Naive thymus-derived CD4-positive, alpha-beta T cell (primary cell): ENCODE results near the gene BID. TPM values are rescaled to one million over a fixed set of nuclear protein-coding genes. Genes with fewer than 3 reads are reported as not detected.

ENCODE experiments used
- ATAC-seq: fragments of 150-1000 bp; cut with Tn5 transposase; 2 replicates; pipeline ENCODE4 v1.10.0; 2021; ENCODE audit warnings: mild to moderate bottlenecking, moderate library complexity
- CTCF ChIA-PET: fragments of 350-600 bp; sonication (Branson Sonifier 250); formaldehyde crosslinking; loops from one replicate; lab custom pipeline; 2021; ENCODE audit warnings: antibody characterized with exemption; lab: Charles Lee
- POLR2A ChIA-PET: fragments of 350-600 bp; sonication (Branson Sonifier 250); formaldehyde crosslinking; loops from one replicate; lab custom pipeline; 2021; ENCODE audit warnings: antibody characterized with exemption, inconsistent platforms; lab: Charles Lee
- DNase-seq, 9 donors: peaks; one replicate each; pipeline versions ENCODE4 v3.0.0 to v3.0.0-alpha.2; 2020 to 2022; ENCODE audit warnings: mixed read lengths in 1 of 9
- H3K27ac ChIP-seq: one replicate; pipeline ENCODE4 v1.7.0; 2013; ENCODE audit warnings: mild to moderate bottlenecking, low read depth, low read length, moderate library complexity
- H3K27me3 ChIP-seq, 2 donors: one replicate each; pipeline ENCODE4 v1.7.0; 2013; ENCODE audit warnings: low read length in 2 of 2, mild to moderate bottlenecking in 2 of 2, moderate library complexity in 2 of 2; ENCODE audit not compliant: control insufficient read depth in 2 of 2, insufficient read depth in 2 of 2
- H3K36me3 ChIP-seq, 3 experiments: 1 replicate in 2 of 3; 2 replicates in 1 of 3; pipeline ENCODE4 v1.7.0; 2013; ENCODE audit warnings: low read length in 3 of 3, mild to moderate bottlenecking in 3 of 3, moderate library complexity in 1 of 3; ENCODE audit not compliant: insufficient read depth in 3 of 3, control insufficient read depth in 2 of 3
- H3K4me1 ChIP-seq, 2 donors: one replicate each; pipeline ENCODE4 v1.7.0; 2013; ENCODE audit warnings: low read length in 2 of 2, mild to moderate bottlenecking in 2 of 2, moderate library complexity in 1 of 2; ENCODE audit not compliant: control insufficient read depth in 2 of 2, insufficient read depth in 2 of 2
- H3K4me3 ChIP-seq: 2 replicates; pipeline ENCODE4 v1.7.0; 2013; ENCODE audit warnings: mild to moderate bottlenecking, low read length
- H3K9me3 ChIP-seq, 3 experiments: 1 replicate in 2 of 3; 2 replicates in 1 of 3; pipeline ENCODE4 v1.7.0; 2013; ENCODE audit warnings: low read length in 3 of 3; ENCODE audit not compliant: control insufficient read depth in 2 of 3
- H3K27ac Mint-ChIP-seq, 9 donors: one replicate each; pipeline ENCODE4 v1.8.0; 2020 to 2022; ENCODE audit warnings: mixed read lengths in 9 of 9, mild to moderate bottlenecking in 8 of 9, moderate library complexity in 5 of 9, inconsistent platforms in 2 of 9
- H3K27me3 Mint-ChIP-seq, 5 donors: one replicate each; pipeline ENCODE4 v1.8.0; 2021 to 2022; ENCODE audit warnings: mixed read lengths in 5 of 5, mild to moderate bottlenecking in 1 of 5
- H3K36me3 Mint-ChIP-seq, 5 donors: one replicate each; pipeline ENCODE4 v1.8.0; 2020 to 2022; ENCODE audit warnings: mixed read lengths in 5 of 5, mild to moderate bottlenecking in 3 of 5, inconsistent platforms in 1 of 5
- H3K4me1 Mint-ChIP-seq, 7 donors: one replicate each; pipeline ENCODE4 v1.8.0; 2020 to 2022; ENCODE audit warnings: mixed read lengths in 7 of 7, mild to moderate bottlenecking in 3 of 7, inconsistent platforms in 1 of 7
- H3K4me3 Mint-ChIP-seq, 10 donors: one replicate each; pipeline ENCODE4 v1.8.0; 2020 to 2022; ENCODE audit warnings: mild to moderate bottlenecking in 10 of 10, mixed read lengths in 10 of 10, moderate library complexity in 6 of 10, inconsistent platforms in 2 of 10
- H3K9me3 Mint-ChIP-seq, 11 donors: one replicate each; pipeline ENCODE4 v1.8.0; 2020 to 2022; ENCODE audit warnings: mixed read lengths in 11 of 11, mild to moderate bottlenecking in 4 of 11, inconsistent platforms in 1 of 11, moderate library complexity in 1 of 11
- intact Hi-C, 2 donors: fragments of 100-400 bp; cut with micrococcal nuclease; formaldehyde crosslinking; loops; one replicate each; pipeline ENCODE4 v1.15.1; 2023
- polyA plus RNA-seq, 2 donors: library from polyadenylated mRNA; unstranded; fragments of 300-500 nt; fragmentation: Illumina TruSeq; gene quantifications; one replicate each; pipeline ENCODE4 v1.2.3, GENCODE V29; 2021
- total RNA-seq, 6 experiments: library from RNA in 5 of 6; stranded (reverse) in 5 of 6; gene quantifications; 1 replicate in 5 of 6; 2 replicates in 1 of 6; pipeline ENCODE4 v1.2.3 and lab custom pipeline; 2021 to 2026

Gene BID
- total and polyA plus RNA-seq, 7 experiments from 2014 or later, result 15.4 to 66.2 (median 32.1) TPM

DNA sequence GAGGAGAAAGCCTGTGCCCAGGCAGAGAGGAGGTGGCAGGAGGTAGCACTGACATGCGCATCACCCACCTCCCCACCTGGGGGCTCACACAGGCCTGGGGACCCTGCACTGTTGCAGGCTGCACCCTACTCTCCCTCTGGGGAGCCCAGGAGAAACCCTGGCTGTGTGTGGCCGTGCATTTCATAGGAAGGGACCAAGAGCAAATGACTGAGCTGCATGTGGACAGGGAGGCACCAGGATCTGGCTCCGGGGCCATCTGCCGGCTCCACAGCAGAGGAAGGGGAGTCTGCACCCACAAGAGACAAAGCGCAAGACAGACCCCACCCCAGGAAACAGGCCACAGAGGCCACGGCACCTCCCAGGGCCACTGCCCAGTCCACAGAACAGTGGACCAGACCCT lies 22.7 kb downstream of the BID start:
- H3K27me3 Mint-ChIP-seq, result no peaks in the 10 kb centered on the region
- intact Hi-C loops, result no loop called here
- no peaks in the 10 kb centered on the region for H3K4me1 ChIP-seq
- peaks cover 0 to 8% (median 3%) of the 10 kb centered on the region in 5 donors for H3K36me3 Mint-ChIP-seq
- no peak overlapping the region for H3K4me3 Mint-ChIP-seq
- H3K36me3 ChIP-seq, result peaks cover 0 to 17% (median 0%) of the 10 kb centered on the region in 3 experiments
- no peak for DNase-seq
- CTCF ChIA-PET, result interaction anchor here (0.6 to 4.2 kb wide), 3 partner anchors 21 to 1390 kb away, joined by 3 to 41 read pairs (median 4); no protein-coding TSS in a partner anchor
- H3K27ac Mint-ChIP-seq, result peak overlapping the region in 1 of 9 donors; percentile 26
- H3K27ac ChIP-seq, result no peak overlapping the region
- no peaks in the 10 kb centered on the region for H3K27me3 ChIP-seq
- no peaks in the 10 kb centered on the region for H3K9me3 ChIP-seq
- H3K4me1 Mint-ChIP-seq, result peaks cover 0 to 18% (median 6%) of the 10 kb centered on the region in 7 donors
- POLR2A ChIA-PET, result no interaction called here
- H3K4me3 ChIP-seq, result no peak overlapping the region
- no peak for ATAC-seq
- H3K9me3 Mint-ChIP-seq, result no peaks in the 10 kb centered on the region

DNA sequence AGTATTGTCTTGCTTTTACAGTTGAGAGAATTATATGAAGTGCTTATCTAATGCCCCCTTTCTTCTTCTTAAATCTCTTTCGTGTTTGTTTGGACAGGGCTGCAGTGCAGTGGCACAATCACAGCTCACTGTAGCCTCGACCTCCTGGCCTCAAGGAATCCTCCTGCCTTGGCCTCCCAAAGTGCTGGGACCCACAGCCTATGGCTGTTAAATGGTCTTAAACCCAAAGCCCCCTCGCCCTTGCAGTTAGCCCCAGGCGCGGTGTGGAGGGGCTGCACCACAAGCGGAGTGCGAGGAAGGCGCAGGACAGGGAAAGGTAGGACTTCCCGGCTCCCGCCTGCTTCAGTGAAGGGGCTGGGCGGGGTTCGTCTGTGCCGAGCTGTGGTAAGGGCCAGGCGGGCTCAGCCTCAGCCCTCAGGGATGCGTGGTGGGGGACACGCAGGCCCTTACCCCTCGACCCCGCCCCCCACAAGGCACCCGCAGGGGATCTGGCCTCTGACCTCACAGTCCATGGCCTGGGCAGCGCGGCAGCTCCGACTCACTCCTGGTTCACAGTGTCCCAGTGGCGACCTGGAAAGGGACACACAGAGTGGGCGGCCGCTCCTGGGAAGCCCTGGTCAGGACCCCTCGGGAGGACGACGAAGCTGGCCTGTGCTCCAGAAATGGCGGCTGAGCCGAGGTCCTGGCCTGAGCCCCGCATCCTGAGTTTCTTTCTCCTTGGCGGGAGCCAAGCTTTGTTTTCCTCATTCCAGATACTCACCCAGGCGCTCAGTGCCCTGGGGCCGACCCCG lies 24.5 kb downstream of the BID start:
- H3K9me3 Mint-ChIP-seq, result no peaks in the 10 kb centered on the region
- peaks cover under 1 to 18% (median 7%) of the 10 kb centered on the region in 7 donors for H3K4me1 Mint-ChIP-seq
- Histone ChIP-seq H3K4me1 (no peaks in the 10 kb centered on the region), H3K9me3 (no peaks in the 10 kb centered on the region), H3K27ac (no peak overlapping the region), H3K27me3 (no peaks in the 10 kb centered on the region), H3K4me3 (no peak overlapping the region), H3K36me3 (peaks cover 0 to 17% (median 0%) of the 10 kb centered on the region in 3 experiments)
- DNase-seq (no peak), ATAC-seq (no peak)
- ChIA-PET CTCF (interaction anchor here (0.9 kb wide), 1 partner anchor 35 kb away, joined by 3 read pairs; no protein-coding TSS in a partner anchor), POLR2A (no interaction called here)
- no peak overlapping the region for H3K4me3 Mint-ChIP-seq
- H3K27me3 Mint-ChIP-seq, result no peaks in the 10 kb centered on the region
- peak overlapping the region in 1 of 9 donors; percentile 12 for H3K27ac Mint-ChIP-seq
- intact Hi-C loops, result no loop called here
- H3K36me3 Mint-ChIP-seq, result peaks cover 0 to 8% (median 3%) of the 10 kb centered on the region in 5 donors

DNA sequence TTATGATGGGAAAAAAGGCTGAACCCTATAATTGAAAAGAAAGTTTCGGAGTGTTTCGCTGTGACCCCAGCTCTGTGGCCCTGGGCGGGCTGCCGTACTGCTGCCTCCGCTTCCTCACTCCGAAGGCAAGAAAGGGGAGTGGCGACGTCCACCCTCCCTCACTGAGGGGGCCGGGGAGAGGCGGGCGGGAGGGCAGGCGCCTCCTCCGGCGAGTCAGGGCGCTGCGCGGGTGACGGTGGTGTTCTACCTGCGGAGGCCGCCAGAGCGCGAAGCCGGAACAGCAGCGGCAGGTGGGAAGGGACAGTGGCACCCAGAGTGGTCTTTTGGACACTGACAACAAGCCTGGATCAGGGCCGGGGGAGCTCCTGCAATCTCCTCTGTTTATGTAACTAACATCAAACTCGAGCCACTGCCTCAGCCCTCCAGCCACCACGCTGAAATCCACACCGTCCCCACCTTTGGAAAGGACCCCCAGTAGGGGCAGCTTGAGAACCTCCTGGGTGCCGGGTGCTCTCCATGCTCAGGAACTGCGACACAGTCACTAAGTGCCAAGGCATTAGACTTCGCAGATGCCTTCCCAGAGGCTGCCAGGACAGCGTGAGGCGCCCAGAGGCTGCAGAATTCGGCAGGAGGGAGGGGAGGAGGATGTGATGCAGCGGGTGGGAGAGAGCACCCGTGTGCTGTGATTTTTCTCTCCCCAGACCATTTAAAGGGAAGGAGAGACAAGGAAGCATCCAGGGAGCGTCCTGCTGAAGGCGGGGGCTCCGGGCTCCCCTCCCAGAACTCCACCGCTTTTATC lies 25.5 kb downstream of the BID start:
- no peaks in the 10 kb centered on the region for H3K27me3 Mint-ChIP-seq
- Histone ChIP-seq H3K9me3 (no peaks in the 10 kb centered on the region), H3K4me3 (no peak overlapping the region), H3K4me1 (no peaks in the 10 kb centered on the region), H3K36me3 (peaks cover 0 to 24% (median 0%) of the 10 kb centered on the region in 3 experiments), H3K27me3 (no peaks in the 10 kb centered on the region), H3K27ac (no peak overlapping the region)
- H3K9me3 Mint-ChIP-seq, result no peaks in the 10 kb centered on the region
- DNase-seq, result no peak
- ATAC-seq, result no peak
- POLR2A ChIA-PET, result no interaction called here
- no peak overlapping the region for H3K27ac Mint-ChIP-seq
- H3K4me1 Mint-ChIP-seq, result peaks cover 3 to 17% (median 6%) of the 10 kb centered on the region in 7 donors
- CTCF ChIA-PET, result no interaction called here
- peaks cover 0 to 12% (median 0%) of the 10 kb centered on the region in 5 donors for H3K36me3 Mint-ChIP-seq
- no peak overlapping the region for H3K4me3 Mint-ChIP-seq
- intact Hi-C loops, result no loop called here

GRCh38 chr22:17746916-17747315 lies 27.4 kb downstream of the BID start:
- Histone ChIP-seq H3K27me3 (no peaks in the 10 kb centered on the region), H3K4me3 (no peak overlapping the region), H3K27ac (no peak overlapping the region), H3K36me3 (peaks cover 0 to 32% (median 0%) of the 10 kb centered on the region in 3 experiments), H3K9me3 (no peaks in the 10 kb centered on the region), H3K4me1 (no peaks in the 10 kb centered on the region)
- Mint-ChIP-seq H3K27ac (peak overlapping the region in 5 of 9 donors; percentile 14 to 76 (median 51)), H3K4me1 (peaks cover 3 to 13% (median 8%) of the 10 kb centered on the region in 7 donors), H3K9me3 (no peaks in the 10 kb centered on the region), H3K36me3 (peaks cover 0 to 12% (median 0%) of the 10 kb centered on the region in 5 donors), H3K27me3 (no peaks in the 10 kb centered on the region), H3K4me3 (no peak overlapping the region)
- ChIA-PET POLR2A (interaction anchor here (1.4 kb wide), 1 partner anchor 330 kb away, joined by 4 read pairs; no protein-coding TSS in a partner anchor), CTCF (interaction anchor here (1.0 kb wide), 1 partner anchor 25 kb away, joined by 3 read pairs; no protein-coding TSS in a partner anchor)
- intact Hi-C loops, result no loop called here
- DNase-seq (no peak), ATAC-seq (no peak)

GRCh38 chr22:17744430-17744829 lies 29.8 kb downstream of the BID start:
- Histone ChIP-seq H3K4me1 (no peaks in the 10 kb centered on the region), H3K4me3 (no peak overlapping the region), H3K27ac (no peak overlapping the region), H3K36me3 (peaks cover 0 to 34% (median 0%) of the 10 kb centered on the region in 3 experiments), H3K27me3 (no peaks in the 10 kb centered on the region), H3K9me3 (no peaks in the 10 kb centered on the region)
- H3K36me3 Mint-ChIP-seq, result peaks cover 0 to 12% (median 0%) of the 10 kb centered on the region in 5 donors
- peak overlapping the region in 8 of 9 donors; percentile 25 to 82 (median 59) for H3K27ac Mint-ChIP-seq
- intact Hi-C loops, result loop anchor here in 1 of 2 donors (5.0 kb wide), 1 partner anchor 333 kb away; the partner anchor contains the start of gene PEX26
- ATAC-seq, result no peak
- POLR2A ChIA-PET, result no interaction called here
- CTCF ChIA-PET, result interaction anchor here (0.8 to 5.4 kb wide), 5 partner anchors 8 to 332 kb away, joined by 3 to 82 read pairs (median 4); no protein-coding TSS in a partner anchor
- DNase-seq, result no peak
- peaks cover 3 to 11% (median 8%) of the 10 kb centered on the region in 7 donors for H3K4me1 Mint-ChIP-seq
- no peaks in the 10 kb centered on the region for H3K27me3 Mint-ChIP-seq
- no peaks in the 10 kb centered on the region for H3K9me3 Mint-ChIP-seq
- H3K4me3 Mint-ChIP-seq, result no peak overlapping the region
